Progenitor cell of endocrine pancreas (in vitro differentiated cells): ENCODE results near the gene ATP10A. TPM values are rescaled to one million over a fixed set of nuclear protein-coding genes. Genes with fewer than 3 reads are reported as not detected.

Source experiments
- DNase-seq: peaks from one replicate; pipeline ENCODE4 v3.0.0; 2021; ENCODE audit warnings: low spot score; ENCODE audit not compliant: unreplicated experiment
- H3K27ac Mint-ChIP-seq: 2 replicates; pipeline ENCODE4 v1.8.0; 2021; ENCODE audit warnings: mild to moderate bottlenecking, moderate library complexity, mixed read lengths
- H3K27me3 Mint-ChIP-seq: 2 replicates; pipeline ENCODE4 v1.8.0; 2021; ENCODE audit warnings: mixed read lengths
- H3K36me3 Mint-ChIP-seq: 2 replicates; pipeline ENCODE4 v1.8.0; 2022; ENCODE audit warnings: mixed read lengths; ENCODE audit not compliant: insufficient read depth
- H3K4me1 Mint-ChIP-seq: 2 replicates; pipeline ENCODE4 v1.8.0; 2021; ENCODE audit warnings: low read depth, mixed read lengths
- H3K4me3 Mint-ChIP-seq: 2 replicates; pipeline ENCODE4 v1.8.0; 2021; ENCODE audit warnings: low read depth, mild to moderate bottlenecking, moderate library complexity, mixed read lengths
- H3K9me3 Mint-ChIP-seq: 2 replicates; pipeline ENCODE4 v1.8.0; 2021; ENCODE audit warnings: low read depth, mixed read lengths
- CTCF ChIP-seq: fragments of 200-600 bp; sonication (generic); IDR thresholded peaks from one replicate; pipeline ENCODE4 v1.5.0; 2021; ENCODE audit warnings: antibody characterized with exemption, mild to moderate bottlenecking; ENCODE audit not compliant: unreplicated experiment
- total RNA-seq: library from RNA; stranded (reverse); gene quantifications from 2 replicates; pipeline ENCODE4 v1.2.1, GENCODE V29; 2021

ATP10A gene
- total RNA-seq, 1 donor from 2014 or later: 0.07 TPM

- Mint-ChIP-seq H3K36me3 (no peaks in the 10 kb centered on the region), H3K27ac (peak overlapping the region; percentile 18), H3K9me3 (no peaks in the 10 kb centered on the region), H3K4me3 (no peak overlapping the region), H3K27me3 (peaks cover 20% of the 10 kb centered on the region), H3K4me1 (peaks cover 12% of the 10 kb centered on the region)
- TF ChIP-seq CTCF: no peak
- no peak for DNase-seq
These were observed 52.5 kb downstream of the ATP10A start for GRCh38 chr15:25810631-25811091.

GRCh38 chr15:25810154-25810553 is 53.0 kb downstream of the ATP10A start:
- no peaks in the 10 kb centered on the region for H3K36me3 Mint-ChIP-seq
- H3K27ac Mint-ChIP-seq: peak overlapping the region; percentile 50
- no peak for TF ChIP-seq CTCF
- H3K27me3 Mint-ChIP-seq: peaks cover 19% of the 10 kb centered on the region
- DNase-seq: no peak
- peaks cover 12% of the 10 kb centered on the region for H3K4me1 Mint-ChIP-seq
- H3K4me3 Mint-ChIP-seq: no peak overlapping the region
- H3K9me3 Mint-ChIP-seq: no peaks in the 10 kb centered on the region

GRCh38 chr15:25807063-25807462 is 56.1 kb downstream of the ATP10A start:
- TF ChIP-seq CTCF: no peak
- Mint-ChIP-seq H3K9me3 (no peaks in the 10 kb centered on the region), H3K4me1 (peaks cover 9% of the 10 kb centered on the region), H3K4me3 (no peak overlapping the region), H3K27ac (no peak overlapping the region), H3K27me3 (no peaks in the 10 kb centered on the region), H3K36me3 (no peaks in the 10 kb centered on the region)
- no peak for DNase-seq

GRCh38 chr15:25805031-25805430 is 58.1 kb downstream of the ATP10A start:
- no peak overlapping the region for H3K4me3 Mint-ChIP-seq
- peaks cover 6% of the 10 kb centered on the region for H3K27me3 Mint-ChIP-seq
- H3K27ac Mint-ChIP-seq: no peak overlapping the region
- H3K36me3 Mint-ChIP-seq: no peaks in the 10 kb centered on the region
- no peak for DNase-seq
- no peak for TF ChIP-seq CTCF
- H3K4me1 Mint-ChIP-seq: no peaks in the 10 kb centered on the region
- H3K9me3 Mint-ChIP-seq: no peaks in the 10 kb centered on the region

GRCh38 chr15:25804451-25804850 is 58.7 kb downstream of the ATP10A start:
- Mint-ChIP-seq H3K9me3 (no peaks in the 10 kb centered on the region), H3K36me3 (no peaks in the 10 kb centered on the region), H3K4me1 (no peaks in the 10 kb centered on the region), H3K27ac (no peak overlapping the region), H3K4me3 (no peak overlapping the region), H3K27me3 (peaks cover 10% of the 10 kb centered on the region)
- no peak for TF ChIP-seq CTCF
- DNase-seq: no peak
